GM04504 (cell line): ENCODE data around the gene CACNA1B.

Source experiments
- DNase-seq: peaks from one replicate; pipeline ENCODE4 v3.0.0-alpha.2; 2012; ENCODE audit warnings: low read depth

CACNA1B gene

DNA sequence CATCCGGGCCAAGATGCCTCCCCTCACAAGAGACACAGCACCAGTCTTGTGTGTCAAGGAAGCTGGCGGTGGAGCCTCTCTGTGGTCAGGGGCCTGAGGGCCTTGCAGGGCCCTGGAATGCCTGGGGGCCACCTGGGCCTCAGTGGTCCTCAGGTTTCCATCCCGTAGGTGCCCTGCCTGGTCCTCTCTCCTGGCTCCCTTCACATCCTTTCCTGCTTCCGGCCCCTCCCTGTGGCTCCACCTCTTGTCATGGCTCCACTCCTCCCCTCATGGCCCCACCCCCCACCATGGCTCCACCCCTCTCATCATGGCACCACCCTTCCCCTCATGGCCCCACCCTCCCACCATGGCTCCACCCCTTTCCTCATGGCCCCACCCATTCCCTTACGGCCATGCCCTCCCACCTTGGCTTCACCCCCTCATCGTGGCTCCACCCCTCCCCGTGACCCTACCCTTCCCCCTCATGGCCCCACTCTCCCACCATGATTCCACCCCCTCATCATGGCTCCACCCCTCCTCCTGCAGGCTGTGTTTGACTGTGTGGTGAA is 175.8 kb downstream of the CACNA1B start:
- no peak for DNase-seq

DNA sequence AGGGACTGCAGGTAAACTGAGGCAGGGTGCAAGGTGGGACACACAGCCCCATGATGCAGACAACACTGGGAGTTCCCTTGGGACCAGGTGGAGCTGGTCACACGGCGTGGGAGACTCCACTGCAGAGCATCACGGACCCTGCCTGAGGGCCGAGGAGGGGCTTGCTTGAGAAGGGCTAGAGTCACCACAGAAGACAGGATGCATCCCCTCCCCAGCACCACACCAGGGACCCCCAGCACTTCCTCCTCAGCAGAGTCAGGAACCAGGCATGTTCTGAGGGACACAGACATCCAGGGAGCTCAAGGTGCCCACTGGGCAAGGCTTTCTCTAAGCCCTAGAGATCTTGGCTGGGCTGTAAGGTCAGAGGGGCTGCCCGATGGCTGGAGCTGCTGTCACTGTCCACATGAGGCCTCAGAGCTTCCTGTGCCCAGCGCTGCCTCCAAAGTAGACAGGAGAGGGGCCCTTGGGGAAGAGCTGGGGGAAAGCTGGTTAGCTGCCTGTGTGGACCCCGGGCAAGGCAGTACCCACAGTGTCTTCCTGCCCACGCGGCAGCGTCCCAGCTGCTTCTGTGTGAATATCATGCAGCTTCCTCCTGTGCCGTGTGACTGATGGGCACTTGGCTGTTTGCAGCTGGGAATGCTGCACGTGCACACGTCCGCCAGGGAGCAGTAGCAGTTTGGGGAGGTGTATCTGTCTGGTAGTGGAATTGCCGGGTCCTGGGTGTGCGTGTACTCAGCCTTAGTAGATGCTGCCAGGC is 176.6 kb downstream of the CACNA1B start:
- DNase-seq = no peak

DNA sequence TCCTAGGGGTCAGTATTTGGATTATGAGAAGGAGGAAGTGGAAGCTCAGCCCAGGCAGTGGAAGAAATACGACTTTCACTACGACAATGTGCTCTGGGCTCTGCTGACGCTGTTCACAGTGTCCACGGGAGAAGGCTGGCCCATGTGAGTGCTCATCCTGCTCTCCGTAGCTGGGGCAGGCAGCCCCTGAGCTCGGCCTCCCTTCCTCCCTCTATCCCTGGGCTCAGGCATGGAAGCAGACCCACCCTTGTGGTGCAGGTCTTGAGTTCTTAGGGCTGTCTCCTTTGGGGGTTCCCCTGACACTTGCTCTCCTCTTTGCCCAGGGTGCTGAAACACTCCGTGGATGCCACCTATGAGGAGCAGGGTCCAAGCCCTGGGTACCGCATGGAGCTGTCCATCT is 180.1 kb downstream of the CACNA1B start:
- no peak for DNase-seq

DNA sequence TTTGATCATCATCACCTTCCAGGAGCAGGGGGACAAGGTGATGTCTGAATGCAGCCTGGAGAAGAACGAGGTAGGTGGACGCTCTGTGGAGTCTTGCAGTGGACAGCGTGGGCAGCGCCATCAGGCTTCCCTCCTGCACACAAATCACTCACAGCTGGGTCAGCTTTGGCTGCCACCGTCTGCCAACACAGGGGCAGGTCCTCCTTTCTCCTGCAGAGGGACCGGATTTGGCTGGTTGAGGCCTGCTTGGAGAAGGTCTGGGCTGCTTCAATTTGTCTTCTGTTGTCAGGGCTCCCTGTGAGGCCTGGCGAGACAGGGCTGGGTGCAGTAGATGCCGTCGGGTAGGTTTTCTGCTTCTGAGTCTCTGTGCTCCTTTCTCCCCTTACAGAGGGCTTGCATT is 180.6 kb downstream of the CACNA1B start:
- DNase-seq = no peak

DNA sequence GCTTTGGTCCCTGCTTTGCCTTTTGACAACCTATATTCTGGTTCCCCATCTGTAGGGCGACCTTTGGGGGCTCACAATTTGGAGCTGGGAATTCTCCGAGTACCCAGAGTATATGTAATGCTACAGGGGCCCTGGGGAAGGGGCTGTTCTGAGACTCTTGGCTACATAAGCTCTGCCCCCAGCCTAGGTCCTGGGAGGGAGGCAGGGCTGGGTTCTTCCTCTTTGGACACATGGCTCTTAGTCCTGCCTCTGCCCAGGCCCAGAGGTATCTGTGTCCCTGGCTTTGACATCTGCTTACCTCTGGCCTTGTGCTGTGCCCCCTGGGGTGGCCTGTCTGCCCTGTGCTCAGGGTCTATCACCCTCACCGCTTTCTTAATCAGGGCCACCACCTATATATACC is 181.6 kb downstream of the CACNA1B start:
- DNase-seq = no peak

DNA sequence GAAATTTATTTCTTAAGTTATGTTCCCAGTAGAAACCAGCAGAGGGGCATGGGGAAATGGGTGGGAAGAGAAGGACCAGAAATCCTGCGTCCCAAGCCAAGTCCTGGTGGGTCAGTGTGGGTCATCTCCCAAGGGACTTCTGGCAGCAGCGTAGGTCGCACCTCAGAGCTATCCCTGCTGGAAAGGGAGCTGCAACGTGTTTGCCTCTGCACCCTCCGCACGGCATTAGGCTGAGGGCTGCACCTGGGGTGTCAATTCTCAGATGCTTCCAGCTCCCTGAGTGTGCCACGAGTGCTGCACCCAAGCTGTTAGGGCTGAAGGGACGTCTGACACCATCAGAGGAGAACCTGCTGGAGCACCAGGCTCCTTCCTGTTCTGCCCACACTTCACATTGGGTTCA is 182.8 kb downstream of the CACNA1B start:
- DNase-seq = no peak

DNA sequence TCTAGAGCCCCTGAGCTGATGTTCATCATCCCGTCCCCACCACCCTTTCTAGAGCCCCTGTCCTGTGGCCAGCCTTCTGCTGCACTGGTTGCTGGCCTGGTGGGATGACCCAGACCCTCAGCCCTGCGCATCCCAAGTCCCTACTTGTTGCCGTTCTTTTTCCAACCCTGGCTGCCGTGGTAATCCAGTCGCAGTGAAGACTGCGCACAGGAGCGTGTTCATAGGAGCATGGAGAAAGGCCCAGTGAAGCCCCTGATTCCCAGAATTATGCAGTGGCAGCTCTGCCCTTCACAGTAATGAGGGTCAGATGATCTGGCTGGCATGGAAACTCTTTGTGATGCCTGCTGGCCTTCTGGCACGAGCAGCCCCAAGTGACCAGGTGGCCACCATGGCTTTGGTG is 183.3 kb downstream of the CACNA1B start:
- DNase-seq = no peak

DNA sequence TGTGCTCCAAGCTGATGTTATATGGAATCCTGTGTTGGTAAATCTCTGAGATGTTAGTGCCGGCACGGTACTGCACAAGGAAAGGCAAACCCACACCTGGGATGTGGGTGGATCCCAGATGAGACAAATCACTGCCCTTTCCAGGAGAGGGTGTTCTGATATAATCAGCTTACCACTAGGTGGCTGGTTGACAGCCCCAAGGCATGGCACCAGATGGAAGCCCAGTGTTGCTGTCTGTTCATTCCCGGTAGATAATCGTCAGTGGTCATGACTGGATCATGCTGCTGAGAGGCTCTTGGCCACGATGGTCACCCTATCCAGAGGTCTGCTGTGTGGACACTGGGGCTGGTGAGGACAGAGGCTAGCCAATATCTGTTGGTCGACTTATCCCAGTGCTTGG is 184.0 kb downstream of the CACNA1B start:
- DNase-seq = no peak

DNA sequence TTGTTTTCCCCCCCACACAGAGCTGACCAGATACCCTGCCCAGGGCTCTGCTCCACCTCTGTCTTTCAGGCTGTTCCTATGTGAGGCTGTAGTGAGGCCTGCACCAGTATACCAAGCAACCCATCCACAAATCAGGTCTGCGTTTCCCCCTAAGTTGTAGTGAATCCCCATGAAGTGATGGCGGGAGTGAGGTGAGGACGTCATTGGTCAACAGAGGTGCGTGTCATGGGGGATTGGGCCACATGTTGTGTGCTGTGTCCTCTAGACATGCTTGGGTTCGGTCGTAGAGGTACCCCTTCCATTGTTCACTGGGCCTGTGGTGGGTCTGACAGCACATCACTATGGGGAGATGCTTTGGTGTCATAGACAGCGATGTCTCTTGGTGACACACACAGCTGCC is 184.6 kb downstream of the CACNA1B start:
- DNase-seq = no peak

DNA sequence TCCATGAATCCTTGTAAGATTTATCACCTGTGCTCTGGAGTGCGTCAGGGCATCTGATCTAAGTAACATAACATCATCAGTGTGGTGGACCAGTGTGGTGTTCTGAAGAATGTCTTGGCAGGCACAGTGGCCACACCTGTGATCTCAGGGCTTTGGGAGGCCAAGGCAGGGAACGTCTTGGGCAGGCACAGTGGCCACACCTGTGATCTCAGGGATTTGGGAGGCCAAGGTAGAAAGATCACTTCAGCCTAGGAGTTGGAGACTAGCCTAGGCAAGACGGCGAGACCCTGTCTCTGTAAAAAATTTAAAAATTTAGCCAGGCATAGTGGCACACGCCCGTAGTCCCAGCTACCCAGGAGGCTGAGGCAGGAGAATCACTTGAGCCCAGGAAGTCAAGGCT is 185.5 kb downstream of the CACNA1B start:
- DNase-seq = no peak

DNA sequence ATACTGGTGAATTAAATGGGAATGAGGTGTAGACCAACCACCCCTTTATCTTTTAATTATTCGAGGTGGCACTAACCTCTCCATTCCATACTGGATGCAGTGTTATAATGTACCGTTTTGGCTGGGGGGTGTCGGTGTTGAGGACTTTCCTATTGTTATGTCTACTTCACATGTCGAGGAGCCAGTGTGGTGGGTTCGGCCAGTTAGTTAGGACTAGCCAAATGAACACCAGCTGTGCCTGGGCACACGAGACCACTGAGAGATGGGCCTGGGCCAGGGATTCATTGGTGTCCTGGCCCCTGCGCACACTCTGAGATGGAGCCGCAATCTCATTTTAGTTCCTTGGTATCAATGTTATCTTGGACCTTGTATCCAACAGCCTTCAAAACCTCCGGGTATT is 186.2 kb downstream of the CACNA1B start:
- no peak for DNase-seq

DNA sequence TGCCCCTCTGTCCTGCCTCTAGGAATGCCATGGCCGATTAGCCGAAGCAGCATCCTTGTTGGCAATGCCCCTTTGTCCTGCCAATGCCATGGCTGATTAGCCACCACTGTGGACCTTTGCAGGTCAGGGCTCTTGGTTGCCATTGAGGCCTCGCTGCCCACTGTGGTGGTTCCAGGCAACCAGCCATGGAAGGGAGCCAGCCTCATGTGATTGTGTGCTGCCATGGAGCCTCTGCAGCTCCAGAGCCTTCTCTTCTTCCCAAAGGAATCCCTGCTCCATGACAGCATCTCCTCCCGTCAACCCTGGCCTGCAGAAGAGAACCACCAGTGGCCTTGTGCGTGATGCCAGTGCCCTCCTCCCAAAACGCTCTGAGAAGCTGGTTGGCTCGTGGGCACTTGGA is 187.0 kb downstream of the CACNA1B start:
- no peak for DNase-seq

DNA sequence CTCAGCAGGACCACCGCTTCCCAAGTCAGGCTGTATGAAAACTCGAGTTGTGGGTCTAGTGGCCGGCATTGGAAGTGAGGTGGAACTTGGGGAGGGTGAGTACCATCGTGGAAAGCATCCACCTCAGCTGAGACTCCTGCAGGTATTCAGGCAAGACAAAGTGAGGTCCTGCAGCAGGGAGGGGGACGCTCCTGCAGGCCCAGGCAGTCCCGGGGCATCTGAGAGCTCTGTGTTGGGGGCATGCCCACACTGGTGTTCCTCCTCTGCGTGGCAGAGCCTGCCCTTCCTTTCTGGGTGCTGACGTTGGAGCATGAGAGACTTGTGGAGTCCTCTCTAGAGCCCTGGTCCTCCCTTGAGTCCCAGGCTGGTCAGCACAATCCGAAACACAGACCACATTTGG is 187.7 kb downstream of the CACNA1B start:
- no peak for DNase-seq

DNA sequence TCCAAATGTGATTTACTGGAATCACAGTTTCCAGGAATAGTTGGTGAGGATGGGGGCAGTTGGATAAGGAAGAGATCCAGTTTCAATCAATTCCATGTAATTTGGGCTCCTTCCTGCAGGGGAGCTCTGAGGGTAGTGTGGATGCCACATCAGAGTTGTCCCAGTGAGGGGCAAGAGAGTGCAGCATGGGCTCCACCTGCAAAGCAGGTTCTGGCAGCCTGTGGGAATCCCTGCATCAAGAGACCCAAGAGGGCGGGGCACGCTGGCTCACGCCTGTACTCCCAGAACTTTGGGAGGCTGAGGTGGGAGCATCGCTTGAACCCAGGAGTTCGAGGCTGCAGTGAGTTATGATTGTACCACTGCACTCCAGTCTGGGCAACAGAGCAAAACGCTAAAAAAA is 188.5 kb downstream of the CACNA1B start:
- no peak for DNase-seq

DNA sequence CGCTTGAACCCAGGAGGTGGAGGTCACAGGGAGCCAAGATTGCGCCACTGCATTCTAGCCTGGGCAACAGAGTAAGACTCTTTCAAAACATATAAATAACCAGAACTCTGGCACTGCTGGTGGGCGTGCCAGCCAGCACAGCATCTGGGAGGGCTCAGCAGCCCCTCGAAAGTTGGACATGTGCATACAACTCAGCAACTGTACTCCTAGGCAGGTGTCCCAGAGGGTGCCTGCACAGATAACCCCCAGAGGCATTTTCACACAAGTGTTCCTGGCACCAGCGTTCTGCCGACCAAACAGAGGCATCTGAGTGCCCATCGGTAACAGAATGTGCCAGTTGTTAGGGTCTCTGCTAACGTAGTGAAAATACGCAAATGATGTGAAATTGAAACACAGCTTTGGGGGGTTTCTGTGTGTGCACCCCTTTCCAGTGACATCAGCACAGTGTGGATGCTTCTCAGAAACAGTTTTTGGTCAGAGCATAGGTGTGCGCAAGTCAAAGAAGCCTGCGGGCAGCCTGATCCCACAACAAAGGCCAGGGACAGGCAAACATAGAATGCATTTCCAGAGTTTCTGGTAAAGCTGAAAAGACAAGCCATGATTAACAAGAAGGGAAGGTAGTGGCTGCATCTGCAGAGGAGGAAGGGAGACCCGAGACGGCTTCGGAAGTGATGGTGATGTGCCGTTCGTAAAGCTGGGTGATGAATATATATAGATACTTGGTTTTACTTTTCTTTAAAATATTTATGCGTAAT is 190.2 kb downstream of the CACNA1B start:
- no peak for DNase-seq

DNA sequence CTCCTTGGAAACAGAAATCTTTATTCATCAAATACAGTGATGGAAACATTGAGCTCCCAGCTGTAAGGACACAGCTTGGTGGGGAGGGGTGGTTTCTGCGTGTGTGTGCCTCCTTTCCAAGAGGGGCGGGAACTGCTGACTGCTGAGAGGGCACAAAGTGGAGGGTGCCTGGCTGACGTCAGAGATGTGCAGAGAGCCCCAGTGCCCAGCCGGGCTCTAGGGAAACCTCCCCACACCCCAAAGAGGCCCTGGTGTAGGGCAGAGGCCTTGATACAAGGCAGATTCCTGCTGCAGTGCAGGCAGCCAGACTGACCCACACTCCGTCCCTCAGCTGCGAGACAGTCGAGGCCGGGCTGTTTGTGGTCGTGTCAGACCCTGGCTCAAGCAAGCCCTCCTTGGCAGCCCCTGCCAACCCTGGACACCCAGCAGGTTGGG is 191.0 kb downstream of the CACNA1B start:
- no peak for DNase-seq

DNA sequence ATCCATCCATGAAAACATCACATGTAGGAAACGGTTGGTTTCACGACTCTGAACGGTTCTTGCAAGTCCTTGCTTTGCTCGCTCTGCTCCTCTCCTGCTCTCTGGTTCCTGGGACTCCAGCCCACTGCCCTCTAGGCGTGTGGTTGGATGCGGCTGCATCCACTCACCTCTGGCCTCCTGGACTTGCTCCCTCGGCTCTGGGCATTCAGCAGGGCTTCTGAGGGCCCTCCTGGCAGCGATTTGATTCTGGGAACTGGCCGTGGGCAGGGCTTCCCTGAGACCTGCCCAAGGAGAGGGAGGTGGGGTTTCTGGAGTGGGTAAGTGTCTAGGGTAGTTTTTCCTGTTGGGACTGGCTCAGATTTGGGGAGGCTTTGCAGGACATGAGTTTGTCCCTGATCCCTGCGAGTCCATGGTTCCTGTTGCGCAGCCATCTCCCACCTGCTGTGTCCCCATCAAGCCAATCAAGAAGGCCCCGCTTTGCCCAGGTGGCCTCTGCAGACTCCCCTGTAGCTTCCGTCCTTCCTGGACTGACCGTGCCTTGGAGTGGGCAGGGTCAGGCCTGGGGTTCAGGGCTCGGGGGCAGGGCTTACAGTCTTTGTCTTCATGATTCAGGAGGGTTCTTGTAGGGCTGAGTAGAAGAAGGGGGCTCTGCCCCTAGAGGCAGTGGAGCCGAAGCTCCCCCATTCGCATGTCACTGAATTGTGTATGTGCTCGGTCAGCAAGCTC is 192.3 kb downstream of the CACNA1B start:
- DNase-seq = no peak

DNA sequence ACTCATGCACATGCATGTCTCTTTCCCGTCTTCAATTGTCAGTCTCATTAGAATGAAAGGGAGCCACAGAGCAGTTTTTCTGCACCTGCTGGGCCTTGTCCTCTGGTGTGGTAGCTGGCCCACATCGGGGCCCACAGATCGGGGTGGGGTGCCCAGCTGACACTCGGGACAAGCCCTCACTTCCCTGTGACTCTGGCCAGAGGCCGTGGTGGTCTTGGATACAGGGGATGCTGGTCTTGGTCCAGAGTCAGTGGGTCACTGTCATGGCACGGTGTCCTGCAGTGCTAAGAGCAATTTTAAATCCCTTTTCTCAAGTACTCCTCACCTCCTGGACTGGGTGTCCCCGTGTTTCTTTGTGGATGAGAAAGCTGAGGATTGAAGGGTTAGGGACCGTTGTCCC is 193.2 kb downstream of the CACNA1B start:
- DNase-seq = no peak

DNA sequence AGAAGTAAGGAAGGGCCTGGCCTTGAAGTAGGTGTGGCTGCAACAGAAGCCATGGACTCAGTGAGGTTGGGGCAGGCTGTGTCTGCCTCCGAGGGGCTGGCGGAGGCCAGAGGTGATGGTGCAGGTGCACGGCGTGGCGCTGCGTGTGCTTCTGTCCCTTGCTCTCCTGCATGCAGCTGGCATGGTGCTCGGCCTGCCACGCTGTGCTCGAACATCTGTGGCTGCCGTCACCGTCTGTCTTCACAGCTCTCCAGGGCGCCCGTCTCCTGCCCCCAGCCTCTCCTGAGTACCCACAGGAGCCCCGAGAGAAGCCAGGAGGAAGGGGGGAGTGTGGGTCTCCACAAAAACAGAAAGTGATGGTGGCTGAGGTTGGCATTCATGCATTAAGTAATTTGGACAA is 193.7 kb downstream of the CACNA1B start:
- DNase-seq = no peak

DNA sequence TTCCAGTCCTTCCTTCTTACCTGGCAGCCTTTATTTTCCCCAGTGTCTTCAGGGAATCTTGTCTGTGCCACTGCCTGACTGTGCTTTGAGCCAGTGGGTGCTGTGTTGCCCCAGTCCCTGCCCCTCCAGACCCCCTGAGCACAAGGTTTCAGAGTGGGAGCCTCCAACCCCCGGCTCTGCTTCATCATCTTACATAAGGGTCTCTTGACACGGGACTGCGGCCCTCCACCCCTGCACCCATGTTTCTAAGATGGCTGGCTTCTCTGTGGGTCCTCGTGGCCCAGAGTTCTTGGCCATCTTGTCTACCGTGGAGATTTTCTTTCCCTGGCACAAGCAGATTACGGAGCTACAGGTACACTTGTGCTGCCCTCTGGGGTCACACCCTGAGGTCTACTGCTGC is 194.1 kb downstream of the CACNA1B start:
- DNase-seq = no peak

DNA sequence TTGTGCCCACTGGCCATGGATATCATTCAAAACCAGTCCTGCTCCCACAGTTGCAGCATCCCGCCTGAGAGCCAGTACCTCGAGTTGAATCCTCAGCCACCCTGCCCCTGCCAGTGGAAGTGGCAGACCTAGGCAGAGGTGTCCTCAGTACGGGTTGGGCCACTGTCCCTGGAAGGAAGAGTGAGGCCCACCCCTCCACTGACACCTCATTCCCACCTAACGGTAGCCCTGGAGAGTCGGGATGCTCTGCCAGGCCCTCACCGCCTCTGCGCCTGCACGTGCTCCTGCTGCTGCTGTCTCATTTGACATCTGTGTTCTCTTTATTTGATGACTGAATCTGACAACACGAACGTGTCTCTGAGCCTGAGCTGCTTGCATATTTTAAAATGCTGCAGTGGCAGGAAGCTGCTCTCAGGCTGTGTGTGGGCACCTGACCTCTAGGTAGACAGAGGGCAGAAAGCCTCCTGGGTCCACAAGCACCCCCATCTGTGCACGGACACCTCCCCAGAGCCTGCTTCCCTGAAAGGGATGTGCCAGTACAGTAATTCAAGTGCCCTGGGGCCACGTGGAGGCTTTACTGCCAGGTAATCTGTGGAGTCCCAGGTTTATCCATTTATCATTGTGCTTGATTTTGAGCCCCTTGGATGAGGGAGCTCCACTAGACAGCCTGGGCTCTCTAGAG is 194.7 kb downstream of the CACNA1B start:
- no peak for DNase-seq

DNA sequence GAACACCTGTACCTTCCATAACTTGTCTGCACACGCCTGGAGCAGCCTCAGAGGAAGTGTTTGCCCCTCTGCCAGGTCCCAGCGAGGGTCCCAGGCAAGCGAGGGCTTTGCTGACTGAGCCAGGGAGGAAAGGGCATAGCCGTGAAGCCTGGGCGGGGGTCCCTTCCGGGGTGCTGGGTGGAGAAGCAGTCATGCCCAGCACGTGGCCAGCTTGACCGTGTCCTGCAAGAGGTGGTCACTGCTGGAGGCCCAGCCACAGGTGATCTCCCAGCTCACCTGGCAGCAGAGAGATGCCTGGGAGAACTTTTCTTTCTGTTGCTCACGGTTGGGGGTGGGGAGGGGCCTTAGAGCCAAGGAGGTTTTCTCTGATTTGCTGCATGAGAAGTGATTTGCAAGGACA is 195.3 kb downstream of the CACNA1B start:
- DNase-seq = no peak
